ENCODE results near the gene TEX14. TPM values are rescaled to one million over a fixed set of nuclear protein-coding genes. Genes with fewer than 3 reads are reported as not detected.

TEX14 gene
- polyA plus RNA-seq, 3 donors = 0.25 TPM; not detected in 2

DNA sequence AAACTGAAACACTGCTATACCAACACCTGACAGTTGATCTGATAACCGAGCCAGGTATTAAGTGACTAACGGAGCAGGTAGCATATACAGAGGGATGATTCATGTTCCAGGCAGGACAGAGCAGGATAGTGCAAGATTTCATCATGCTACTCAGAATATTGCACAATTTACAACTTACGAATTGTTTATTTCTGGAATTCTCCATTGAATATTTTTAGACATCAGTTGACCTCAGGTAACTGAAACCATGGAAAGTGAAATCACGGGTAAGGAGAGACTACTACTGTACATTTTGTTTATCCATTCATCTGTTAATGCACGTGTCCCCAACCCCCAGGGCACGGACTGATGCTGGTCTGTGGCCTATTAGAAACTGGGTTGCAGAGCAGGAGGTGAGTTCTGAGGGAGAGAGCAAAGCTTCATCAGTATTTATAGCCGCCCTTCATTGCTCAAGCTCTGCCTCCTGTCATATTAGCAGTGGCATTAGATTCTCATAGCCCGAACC, 49.3 kb upstream of the TEX14 start:
- H3K4me3 Mint-ChIP-seq = no peak overlapping the region
- 100% methylated on average over 3 of the region's 8 CpGs for WGBS (ENCODE audit: insufficient coverage)
- H2AFZ ChIP-seq (ENCODE audit: insufficient read depth, low read depth, low read length, poor library complexity, severe bottlenecking) = no peak overlapping the region

DNA sequence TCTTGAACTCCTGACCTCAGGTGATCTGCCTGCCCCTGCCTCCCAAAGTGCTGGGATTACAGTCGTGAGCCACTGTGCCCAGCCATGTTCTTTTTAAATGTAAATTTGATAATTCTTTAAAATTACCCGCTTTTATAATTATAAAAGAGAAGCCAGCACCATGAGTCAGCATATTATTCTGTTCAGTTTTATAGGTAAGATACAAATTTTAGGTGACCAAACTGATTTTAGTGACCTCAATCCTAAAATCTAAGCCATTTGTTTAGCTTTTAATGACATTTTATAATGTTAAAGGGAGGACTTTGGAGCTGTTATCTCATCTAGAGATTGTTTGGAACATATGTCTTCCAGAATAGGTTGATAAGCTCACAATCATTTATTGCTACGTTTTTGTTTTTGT, 43.0 kb upstream of the TEX14 start:
- peaks cover 0 to 4% (median 0%) of the 10 kb centered on the region in 3 donors for H3K27me3 Mint-ChIP-seq (ENCODE audit: low read depth in 3 of 3)
- peak overlapping the region in 2 of 7 donors; percentile 25 to 63 for H3K27ac Mint-ChIP-seq
- Histone ChIP-seq H3K9me3 (replicated peaks in 1 of 2; ENCODE audit: control insufficient read depth in 1 of 2, insufficient read depth in 1 of 2, low read length in 2 of 2) (no peaks in the 10 kb centered on the region), H3K4me1 (ENCODE audit: control insufficient read depth in 1 of 2, insufficient read depth in 2 of 2, low read length in 2 of 2) (no peaks in the 10 kb centered on the region), H3K4me3 (replicated peaks in 1 of 3; ENCODE audit: low read depth in 2 of 3, low read length in 3 of 3) (no peak overlapping the region), H2AFZ (ENCODE audit: insufficient read depth, low read depth, low read length, poor library complexity, severe bottlenecking) (no peak overlapping the region), H4K20me1 (ENCODE audit: insufficient read depth, low read length) (no peaks in the 10 kb centered on the region), H3K4me2 (replicated peaks; ENCODE audit: extremely low read depth, low read length, poor library complexity, severe bottlenecking) (no peak overlapping the region), H3K27me3 (ENCODE audit: control insufficient read depth in 2 of 2, insufficient read depth in 2 of 2, low read length in 2 of 2) (no peaks in the 10 kb centered on the region), H3K9ac (ENCODE audit: insufficient read depth, low read length, poor library complexity, severe bottlenecking) (no peak overlapping the region), H3K79me2 (ENCODE audit: insufficient read depth, low read length) (no peaks in the 10 kb centered on the region), H3K27ac (ENCODE audit: low read depth in 1 of 2, low read length in 2 of 2) (no peak overlapping the region), H3K36me3 (replicated peaks in 1 of 2; ENCODE audit: control insufficient read depth in 1 of 2, insufficient read depth in 2 of 2, low read length in 2 of 2) (peaks cover 0 to 7% of the 10 kb centered on the region in 2 donors)
- no peaks in the 10 kb centered on the region for H3K4me1 Mint-ChIP-seq
- TF ChIP-seq, protein P1, sequence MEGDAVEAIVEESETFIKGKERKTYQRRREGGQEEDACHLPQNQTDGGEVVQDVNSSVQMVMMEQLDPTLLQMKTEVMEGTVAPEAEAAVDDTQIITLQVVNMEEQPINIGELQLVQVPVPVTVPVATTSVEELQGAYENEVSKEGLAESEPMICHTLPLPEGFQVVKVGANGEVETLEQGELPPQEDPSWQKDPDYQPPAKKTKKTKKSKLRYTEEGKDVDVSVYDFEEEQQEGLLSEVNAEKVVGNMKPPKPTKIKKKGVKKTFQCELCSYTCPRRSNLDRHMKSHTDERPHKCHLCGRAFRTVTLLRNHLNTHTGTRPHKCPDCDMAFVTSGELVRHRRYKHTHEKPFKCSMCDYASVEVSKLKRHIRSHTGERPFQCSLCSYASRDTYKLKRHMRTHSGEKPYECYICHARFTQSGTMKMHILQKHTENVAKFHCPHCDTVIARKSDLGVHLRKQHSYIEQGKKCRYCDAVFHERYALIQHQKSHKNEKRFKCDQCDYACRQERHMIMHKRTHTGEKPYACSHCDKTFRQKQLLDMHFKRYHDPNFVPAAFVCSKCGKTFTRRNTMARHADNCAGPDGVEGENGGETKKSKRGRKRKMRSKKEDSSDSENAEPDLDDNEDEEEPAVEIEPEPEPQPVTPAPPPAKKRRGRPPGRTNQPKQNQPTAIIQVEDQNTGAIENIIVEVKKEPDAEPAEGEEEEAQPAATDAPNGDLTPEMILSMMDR (IDR thresholded peaks at IDR 0.05) = no peak
- no CpG with 5 or more reads among the region's 3 CpGs for WGBS (ENCODE audit: insufficient coverage)
- no peak for DNase-seq
- H3K36me3 Mint-ChIP-seq = peaks cover 8 to 9% of the 10 kb centered on the region in 2 donors
- intact Hi-C loops (cut with micrococcal nuclease) = no loop called here
- H3K4me3 Mint-ChIP-seq = no peak overlapping the region
- H3K9me3 Mint-ChIP-seq = no peaks in the 10 kb centered on the region

More for the DNA sequence above, 49.3 kb upstream of the TEX14 start:
- Mint-ChIP-seq H3K4me1 (no peaks in the 10 kb centered on the region), H3K27ac (no peak overlapping the region), H3K27me3 (ENCODE audit: low read depth in 3 of 3) (peaks cover 0 to 4% (median under 1%) of the 10 kb centered on the region in 3 donors), H3K36me3 (no peaks in the 10 kb centered on the region), H3K9me3 (no peaks in the 10 kb centered on the region)
- Histone ChIP-seq H4K20me1 (ENCODE audit: insufficient read depth, low read length) (no peaks in the 10 kb centered on the region), H3K4me1 (ENCODE audit: control insufficient read depth in 1 of 2, insufficient read depth in 2 of 2, low read length in 2 of 2) (no peaks in the 10 kb centered on the region), H3K4me3 (replicated peaks in 1 of 3; ENCODE audit: low read depth in 2 of 3, low read length in 3 of 3) (no peak overlapping the region), H3K79me2 (ENCODE audit: insufficient read depth, low read length) (no peaks in the 10 kb centered on the region), H3K27ac (ENCODE audit: low read depth in 1 of 2, low read length in 2 of 2) (no peak overlapping the region), H3K27me3 (ENCODE audit: control insufficient read depth in 2 of 2, insufficient read depth in 2 of 2, low read length in 2 of 2) (no peaks in the 10 kb centered on the region), H3K4me2 (replicated peaks; ENCODE audit: extremely low read depth, low read length, poor library complexity, severe bottlenecking) (no peak overlapping the region), H3K9me3 (replicated peaks in 1 of 2; ENCODE audit: control insufficient read depth in 1 of 2, insufficient read depth in 1 of 2, low read length in 2 of 2) (no peaks in the 10 kb centered on the region), H3K9ac (ENCODE audit: insufficient read depth, low read length, poor library complexity, severe bottlenecking) (no peak overlapping the region), H3K36me3 (replicated peaks in 1 of 2; ENCODE audit: control insufficient read depth in 1 of 2, insufficient read depth in 2 of 2, low read length in 2 of 2) (no peaks in the 10 kb centered on the region)
- TF ChIP-seq, protein P1 (IDR thresholded peaks at IDR 0.05) = no peak
- intact Hi-C loops (cut with micrococcal nuclease) = no loop called here
- DNase-seq = no peak
